SK-N-MC (cell line): ENCODE results near the gene HSPA1L.
"Not testable (repeated sequence)": the region's sequence is repeated elsewhere in the genome, so short reads cannot be mapped to it uniquely, and the experiment has no call there.

Experiments used
- DNase-seq: peaks from one replicate; pipeline ENCODE4 v3.0.0-alpha.2; 2011; ENCODE audit warnings: low read depth, low spot score
- H3K27ac ChIP-seq: fragments of 200-600 bp; sonication (generic); 2 replicates; pipeline ENCODE4 v1.5.1; 2016; ENCODE audit warnings: mixed run types
- H3K36me3 ChIP-seq: fragments of 200-600 bp; sonication (generic); 2 replicates; pipeline ENCODE4 v1.6.1; 2017; ENCODE audit warnings: antibody characterized with exemption, low read length, mixed read lengths; ENCODE audit not compliant: insufficient read depth
- H3K4me3 ChIP-seq: fragments of 200-600 bp; sonication (generic); 2 replicates; pipeline ENCODE4 v1.5.1; 2016
- H3K9ac ChIP-seq: fragments of 200-600 bp; sonication (generic); 2 replicates; pipeline ENCODE4 v1.8.0; 2017; ENCODE audit warnings: mixed run types, mixed read lengths; ENCODE audit not compliant: insufficient read length
- H3K9me3 ChIP-seq: fragments of 200-600 bp; sonication (generic); 2 replicates; pipeline ENCODE4 v1.6.1; 2017; ENCODE audit warnings: low read depth, mild to moderate bottlenecking, antibody characterized with exemption, low read length, moderate library complexity, mixed read lengths
- EZH2 ChIP-seq: fragments of 200-600 bp; sonication (generic); IDR thresholded peaks from one replicate; pipeline ENCODE4 v1.6.1; 2017; ENCODE audit warnings: antibody characterized with exemption
- FOXP2 ChIP-seq: optimal IDR thresholded peaks from 2 replicates; pipeline ENCODE3; 2011; ENCODE audit warnings: mild to moderate bottlenecking, moderate library complexity; ENCODE audit not compliant: insufficient read depth; ENCODE audit errors: extremely low read length, control extremely low read depth
- POLR2AphosphoS5 ChIP-seq: IDR thresholded peaks from 2 replicates; pipeline ENCODE4 v1.6.1; 2012; ENCODE audit warnings: mild to moderate bottlenecking, low read depth, low read length, borderline replicate concordance

The HSPA1L gene

GRCh38 chr6:31815025-31815838, at the start of gene HSPA1L, which contains the start of gene HSPA1A:
HSPA1L (minus strand) TSS chr6:31815283; CDS start chr6:31811972, 3,311 bp downstream.
HSPA1A (plus strand) TSS chr6:31815543; CDS start chr6:31815757, 214 bp downstream.
- TF ChIP-seq POLR2AphosphoS5 (peak; percentile 96), FOXP2 (no peak), EZH2 (no peak)
- DNase-seq = peak; percentile 74
- Histone ChIP-seq H3K9ac (peak within 1 kb of the TSS; percentile 66), H3K4me3 (peak within 1 kb of the TSS; percentile 82), H3K9me3 (no peaks in the 10 kb centered on the region), H3K27ac (peak within 1 kb of the TSS; percentile 98), H3K36me3 (no peaks in the 10 kb centered on the region)

DNA sequence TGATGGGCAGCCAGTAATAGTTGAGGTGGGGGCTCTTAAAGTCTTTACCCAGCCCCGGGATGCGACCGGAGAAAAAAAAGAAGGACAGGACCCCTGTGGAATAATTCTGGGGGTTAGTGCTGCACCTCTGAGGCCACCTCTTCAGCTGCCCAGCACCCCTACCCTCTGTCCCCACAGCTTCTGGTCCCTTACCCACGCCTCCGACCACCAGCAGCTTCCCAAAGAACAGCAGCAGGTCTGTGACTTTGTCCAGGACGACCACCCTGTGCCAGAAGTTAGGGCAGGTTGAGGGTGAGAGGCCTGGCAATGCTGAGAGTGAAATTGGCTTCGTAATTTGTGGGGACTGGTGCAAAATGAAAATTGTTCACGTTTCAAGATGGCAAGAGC, 49.7 kb upstream of the HSPA1L start:
- DNase-seq = no peak
- H3K36me3 ChIP-seq = peaks cover 3% of the 10 kb centered on the region; the same call in 1 of the 2 replicates
- no peak overlapping the region for H3K9ac ChIP-seq
- no peak overlapping the region for H3K27ac ChIP-seq
- no peaks in the 10 kb centered on the region for H3K9me3 ChIP-seq
- no peak overlapping the region for H3K4me3 ChIP-seq
- TF ChIP-seq POLR2AphosphoS5 (no peak), EZH2 (no peak), FOXP2 (no peak)

GRCh38 chr6:31864123-31864562, 49.1 kb upstream of the HSPA1L start:
- Histone ChIP-seq H3K27ac (peak overlapping the region; percentile 95), H3K4me3 (peak overlapping the region; percentile 84)
- H3K36me3 ChIP-seq, DNase-seq, H3K9ac ChIP-seq, H3K9me3 ChIP-seq: not testable (repeated sequence)

GRCh38 chr6:31862344-31863235, 47.5 kb upstream of the HSPA1L start, which contains the start of gene NEU1:
NEU1 (minus strand) TSS chr6:31862821; CDS start chr6:31862776, 45 bp downstream.
- Histone ChIP-seq H3K4me3 (peak within 1 kb of the TSS; percentile 84), H3K36me3 (peaks cover 9% of the 10 kb centered on the region; the same call in 1 of the 2 replicates), H3K9ac (peak within 1 kb of the TSS; percentile 77), H3K27ac (peak within 1 kb of the TSS; percentile 95), H3K9me3 (no peaks in the 10 kb centered on the region)
- no peak for TF ChIP-seq EZH2
- TF ChIP-seq POLR2AphosphoS5 = peak; percentile 99
- DNase-seq = peak; percentile 100

GRCh38 chr6:31861919-31862343, 46.8 kb upstream of the HSPA1L start:
- Histone ChIP-seq H3K9me3 (no peaks in the 10 kb centered on the region), H3K36me3 (peaks cover 9% of the 10 kb centered on the region; the same call in 1 of the 2 replicates), H3K4me3 (peak overlapping the region; percentile 84), H3K27ac (no peak overlapping the region), H3K9ac (peak overlapping the region; percentile 77)
- no peak for DNase-seq
- TF ChIP-seq EZH2 = no peak
- no peak for TF ChIP-seq POLR2AphosphoS5
- no peak for TF ChIP-seq FOXP2

DNA sequence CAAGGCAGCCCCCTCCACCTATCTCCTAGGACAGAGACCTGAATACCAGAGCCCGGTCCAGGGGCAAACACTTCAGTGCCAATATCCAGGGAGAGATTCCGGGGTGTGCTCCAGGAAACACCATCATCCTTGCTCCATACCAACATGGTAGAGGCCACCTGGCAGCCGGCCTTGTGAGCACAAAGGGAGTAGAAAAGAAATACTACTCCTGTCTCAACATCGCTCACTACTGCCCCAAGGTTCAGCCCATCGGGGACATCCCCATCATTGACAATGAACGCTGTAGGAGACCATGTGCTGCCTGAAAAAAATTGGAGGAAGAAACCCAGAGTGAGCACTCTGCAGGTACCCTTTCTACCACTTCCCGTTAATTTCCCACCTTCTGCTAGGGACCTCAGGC, 46.1 kb upstream of the HSPA1L start:
- TF ChIP-seq EZH2 = no peak
- no peak overlapping the region for H3K4me3 ChIP-seq
- H3K9me3 ChIP-seq = no peaks in the 10 kb centered on the region
- no peak for DNase-seq
- H3K27ac ChIP-seq = no peak overlapping the region
- peaks cover 9% of the 10 kb centered on the region; the same call in 1 of the 2 replicates for H3K36me3 ChIP-seq
- no peak overlapping the region for H3K9ac ChIP-seq

DNA sequence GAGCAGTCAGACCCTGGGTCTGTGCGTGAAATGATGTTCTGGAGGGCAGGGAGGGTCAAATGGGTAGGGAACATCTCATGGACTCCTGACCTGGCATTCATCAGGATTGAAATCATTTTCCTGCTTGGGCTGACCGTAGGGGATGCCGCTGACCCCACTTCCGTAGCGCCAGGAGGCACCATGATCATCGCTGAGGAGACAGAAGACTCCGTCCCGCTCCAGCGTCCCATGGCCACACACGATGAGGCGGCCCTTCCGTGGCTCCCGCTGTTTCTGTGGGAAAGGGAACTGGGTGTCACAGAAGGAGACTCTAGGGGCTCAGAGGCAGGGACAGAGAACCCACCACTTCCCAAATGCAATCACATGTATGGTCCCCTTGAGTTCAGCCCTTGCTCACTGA, 45.3 kb upstream of the HSPA1L start:
- H3K4me3 ChIP-seq = no peak overlapping the region
- no peaks in the 10 kb centered on the region for H3K9me3 ChIP-seq
- DNase-seq = no peak
- peaks cover 9% of the 10 kb centered on the region; the same call in 1 of the 2 replicates for H3K36me3 ChIP-seq
- H3K27ac ChIP-seq = no peak overlapping the region
- H3K9ac ChIP-seq = no peak overlapping the region
- no peak for TF ChIP-seq POLR2AphosphoS5
- no peak for TF ChIP-seq FOXP2
- no peak for TF ChIP-seq EZH2

DNA sequence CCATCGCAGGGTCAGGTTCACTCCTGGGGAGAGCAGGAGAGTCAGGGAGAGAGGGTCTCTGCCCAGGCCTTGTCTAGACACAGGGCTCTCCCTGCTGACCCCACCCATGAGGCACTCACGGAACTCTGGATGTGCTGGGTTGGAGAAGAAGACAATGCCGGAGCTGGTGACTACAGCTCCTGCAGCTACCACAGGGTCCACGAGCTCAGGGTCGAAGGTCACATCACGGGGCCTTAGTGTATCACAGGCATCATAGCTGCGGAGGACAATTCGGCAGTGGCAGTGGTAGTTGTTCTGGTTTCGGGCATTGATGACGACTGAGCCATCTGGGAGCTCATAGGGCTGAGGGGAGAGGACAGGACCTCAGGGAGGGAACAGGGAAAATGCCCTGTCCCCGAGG, 44.8 kb upstream of the HSPA1L start:
- no peak overlapping the region for H3K9ac ChIP-seq
- H3K36me3 ChIP-seq = peaks cover 9% of the 10 kb centered on the region; the same call in 1 of the 2 replicates
- no peak for DNase-seq
- no peak for TF ChIP-seq POLR2AphosphoS5
- no peak for TF ChIP-seq EZH2
- TF ChIP-seq FOXP2 = no peak
- no peaks in the 10 kb centered on the region for H3K9me3 ChIP-seq
- no peak overlapping the region for H3K27ac ChIP-seq
- no peak overlapping the region for H3K4me3 ChIP-seq
